ENCODE data around the gene NIBAN1.

DNA sequence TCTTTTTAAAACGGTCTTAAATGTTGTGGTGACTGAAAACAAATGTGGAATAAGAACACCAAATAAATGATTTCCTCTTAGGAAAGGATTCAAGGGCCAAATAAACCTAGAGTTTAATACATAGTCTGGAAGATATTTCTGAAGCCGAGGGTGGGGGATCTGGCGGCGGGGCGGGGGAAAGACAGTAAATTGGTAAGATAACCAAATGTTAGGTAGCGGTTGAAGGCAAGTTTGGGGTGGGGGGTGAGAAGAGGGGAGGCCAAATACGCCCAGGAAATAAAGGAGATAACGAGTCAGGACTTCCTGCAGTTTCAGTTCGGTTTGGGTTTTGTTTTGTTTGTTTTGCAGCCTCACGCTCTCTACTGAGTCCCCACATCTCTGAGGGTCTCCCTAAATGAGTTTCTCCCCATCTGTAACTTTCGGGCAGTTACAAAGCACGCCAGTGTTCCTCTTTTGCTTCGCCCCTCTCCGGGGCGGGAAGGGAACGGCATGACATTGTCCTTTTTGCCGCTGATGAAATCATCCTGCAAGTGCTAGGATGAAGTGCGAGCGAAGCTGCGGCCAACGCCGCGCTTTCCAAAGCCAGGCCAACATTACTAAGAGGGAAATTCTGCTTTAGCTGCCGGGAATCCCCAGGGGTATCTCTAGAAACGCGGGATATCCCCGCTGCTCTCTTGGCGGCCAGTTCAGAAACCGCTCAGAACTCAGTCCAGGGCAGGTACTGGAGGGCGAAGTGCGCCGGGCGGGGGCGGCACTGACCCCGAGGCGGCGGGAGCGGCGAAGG, 844 bp downstream of the NIBAN1 start:
- TF ChIP-seq CTCF (IDR thresholded peaks at IDR 0.05; ENCODE audit: low read length) (peak; percentile 14; the same call in 1 of the 2 replicates), EZH2phosphoT487 (IDR thresholded peaks at IDR 0.05; ENCODE audit: low read length) (no peak)

All from MM.1S (cell line).